Measurements from ENCODE around the gene PDE4D.

DNA sequence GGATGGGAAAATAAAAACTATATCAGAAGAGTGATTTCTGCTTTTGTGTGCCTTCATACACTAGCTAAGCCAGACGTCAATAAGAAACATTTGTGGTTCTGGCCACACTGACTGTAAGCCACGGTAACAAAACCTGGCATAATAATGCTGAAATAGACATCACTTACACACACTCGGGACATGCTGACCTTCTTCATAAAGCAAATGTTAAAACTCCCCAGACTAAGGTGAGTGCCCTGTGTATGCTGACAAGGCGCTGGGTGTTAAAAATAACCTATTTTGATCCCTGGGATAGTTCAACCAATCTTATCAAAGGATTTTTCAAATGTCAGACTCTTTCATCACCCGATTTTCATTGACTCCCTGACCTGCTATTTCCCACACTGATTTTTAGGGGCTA lies 973.7 kb downstream of the PDE4D start:
- TF ChIP-seq, protein P1, sequence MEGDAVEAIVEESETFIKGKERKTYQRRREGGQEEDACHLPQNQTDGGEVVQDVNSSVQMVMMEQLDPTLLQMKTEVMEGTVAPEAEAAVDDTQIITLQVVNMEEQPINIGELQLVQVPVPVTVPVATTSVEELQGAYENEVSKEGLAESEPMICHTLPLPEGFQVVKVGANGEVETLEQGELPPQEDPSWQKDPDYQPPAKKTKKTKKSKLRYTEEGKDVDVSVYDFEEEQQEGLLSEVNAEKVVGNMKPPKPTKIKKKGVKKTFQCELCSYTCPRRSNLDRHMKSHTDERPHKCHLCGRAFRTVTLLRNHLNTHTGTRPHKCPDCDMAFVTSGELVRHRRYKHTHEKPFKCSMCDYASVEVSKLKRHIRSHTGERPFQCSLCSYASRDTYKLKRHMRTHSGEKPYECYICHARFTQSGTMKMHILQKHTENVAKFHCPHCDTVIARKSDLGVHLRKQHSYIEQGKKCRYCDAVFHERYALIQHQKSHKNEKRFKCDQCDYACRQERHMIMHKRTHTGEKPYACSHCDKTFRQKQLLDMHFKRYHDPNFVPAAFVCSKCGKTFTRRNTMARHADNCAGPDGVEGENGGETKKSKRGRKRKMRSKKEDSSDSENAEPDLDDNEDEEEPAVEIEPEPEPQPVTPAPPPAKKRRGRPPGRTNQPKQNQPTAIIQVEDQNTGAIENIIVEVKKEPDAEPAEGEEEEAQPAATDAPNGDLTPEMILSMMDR (IDR thresholded peaks at IDR 0.05) = no peak
- TF ChIP-seq POLR2A (IDR thresholded peaks at IDR 0.05) = no peak

Data from heart left ventricle (tissue), 13 donors.